Neural cell (in vitro differentiated cells): ENCODE data around the gene SAPCD1.
A peak's percentile ranks its signal among the peaks of the same experiment; 100 is the strongest.

Source experiments
- EP300 ChIP-seq: fragments of 450-650 bp; conservative IDR thresholded peaks from 2 replicates; pipeline ENCODE4 v1.6.1; 2014; ENCODE audit warnings: antibody characterized with exemption, mild to moderate bottlenecking, moderate library complexity; ENCODE audit not compliant: poor library complexity, severe bottlenecking
- EZH2 ChIP-seq: fragments of 200-600, 300-800 bp; shearing (Covaris generic), sonication (generic); IDR thresholded peaks from 2 replicates; pipeline ENCODE4 v1.6.1; 2014; ENCODE audit warnings: antibody characterized with exemption, low read length, borderline replicate concordance, mild to moderate bottlenecking; ENCODE audit not compliant: insufficient read depth, poor library complexity, severe bottlenecking
- MXI1 ChIP-seq: fragments of 450-650 bp; conservative IDR thresholded peaks from 2 replicates; pipeline ENCODE4 v1.6.1; 2014; ENCODE audit warnings: antibody characterized with exemption, mild to moderate bottlenecking; ENCODE audit not compliant: poor library complexity, severe bottlenecking
- POLR2AphosphoS5 ChIP-seq: IDR thresholded peaks from 2 replicates; pipeline ENCODE4 v1.6.1; 2012
- RAD21 ChIP-seq: fragments of 450-650 bp; conservative IDR thresholded peaks from 2 replicates; pipeline ENCODE4 v1.6.1; 2014; ENCODE audit warnings: antibody characterized with exemption, mild to moderate bottlenecking, moderate library complexity
- SMC3 ChIP-seq: fragments of 450-650 bp; conservative IDR thresholded peaks from 2 replicates; pipeline ENCODE4 v1.6.1; 2014; ENCODE audit warnings: antibody characterized with exemption, mild to moderate bottlenecking, moderate library complexity; ENCODE audit not compliant: poor library complexity
- TAF1 ChIP-seq: IDR thresholded peaks from 2 replicates; pipeline ENCODE4 v1.6.1; 2012; ENCODE audit warnings: low read depth
- TF ChIP-seq, protein P1 (sequence below): fragments of 450-650 bp; IDR thresholded peaks from 2 replicates; pipeline ENCODE4 v1.5.1; 2014; ENCODE audit warnings: antibody characterized with exemption, mild to moderate bottlenecking, moderate library complexity; ENCODE audit not compliant: poor library complexity, severe bottlenecking
- TF ChIP-seq, protein P2 (sequence below): IDR thresholded peaks from 2 replicates; pipeline ENCODE4 v1.6.1; 2012; ENCODE audit warnings: borderline replicate concordance

DNA sequence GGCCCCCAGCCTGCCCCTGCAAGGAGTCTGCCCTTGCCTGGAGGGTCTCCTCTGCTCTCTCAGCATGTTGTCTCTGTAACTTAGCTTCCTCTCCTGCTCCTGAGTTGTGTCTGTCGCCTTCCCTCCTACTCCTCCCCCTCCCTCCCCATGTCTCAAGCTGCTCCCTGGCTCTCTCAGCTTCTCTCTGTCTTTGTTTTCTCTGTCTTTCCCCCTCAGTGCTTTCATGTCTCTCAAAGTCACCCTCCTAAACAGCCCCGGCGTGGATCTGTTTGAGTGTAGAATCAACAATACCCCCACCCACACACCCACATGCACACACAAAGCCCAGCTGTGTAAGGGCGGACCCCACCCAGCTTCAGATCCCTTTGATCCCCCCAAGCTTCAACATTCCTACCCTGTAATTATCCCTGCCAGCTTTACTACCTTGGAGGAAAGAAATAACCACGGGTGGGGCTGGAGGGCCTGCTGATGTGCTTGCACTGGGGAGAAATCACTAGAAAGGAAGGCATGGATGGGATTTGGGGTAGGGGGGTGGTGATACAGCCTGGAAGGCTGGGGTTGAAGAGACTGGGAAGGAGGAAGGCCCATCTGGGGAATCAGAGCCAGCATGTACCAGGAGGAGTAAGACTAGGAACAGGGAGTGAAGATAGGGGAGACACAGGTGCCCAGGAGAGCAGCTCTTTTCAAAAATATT lies 48.3 kb upstream of the SAPCD1 start:
- TF ChIP-seq EZH2 (no peak), POLR2AphosphoS5 (no peak), RAD21 (no peak), EP300 (no peak), MXI1 (no peak), TAF1 (peak; percentile 33), SMC3 (no peak)
- TF ChIP-seq, protein P1, sequence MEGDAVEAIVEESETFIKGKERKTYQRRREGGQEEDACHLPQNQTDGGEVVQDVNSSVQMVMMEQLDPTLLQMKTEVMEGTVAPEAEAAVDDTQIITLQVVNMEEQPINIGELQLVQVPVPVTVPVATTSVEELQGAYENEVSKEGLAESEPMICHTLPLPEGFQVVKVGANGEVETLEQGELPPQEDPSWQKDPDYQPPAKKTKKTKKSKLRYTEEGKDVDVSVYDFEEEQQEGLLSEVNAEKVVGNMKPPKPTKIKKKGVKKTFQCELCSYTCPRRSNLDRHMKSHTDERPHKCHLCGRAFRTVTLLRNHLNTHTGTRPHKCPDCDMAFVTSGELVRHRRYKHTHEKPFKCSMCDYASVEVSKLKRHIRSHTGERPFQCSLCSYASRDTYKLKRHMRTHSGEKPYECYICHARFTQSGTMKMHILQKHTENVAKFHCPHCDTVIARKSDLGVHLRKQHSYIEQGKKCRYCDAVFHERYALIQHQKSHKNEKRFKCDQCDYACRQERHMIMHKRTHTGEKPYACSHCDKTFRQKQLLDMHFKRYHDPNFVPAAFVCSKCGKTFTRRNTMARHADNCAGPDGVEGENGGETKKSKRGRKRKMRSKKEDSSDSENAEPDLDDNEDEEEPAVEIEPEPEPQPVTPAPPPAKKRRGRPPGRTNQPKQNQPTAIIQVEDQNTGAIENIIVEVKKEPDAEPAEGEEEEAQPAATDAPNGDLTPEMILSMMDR: no peak
- TF ChIP-seq, protein P2, sequence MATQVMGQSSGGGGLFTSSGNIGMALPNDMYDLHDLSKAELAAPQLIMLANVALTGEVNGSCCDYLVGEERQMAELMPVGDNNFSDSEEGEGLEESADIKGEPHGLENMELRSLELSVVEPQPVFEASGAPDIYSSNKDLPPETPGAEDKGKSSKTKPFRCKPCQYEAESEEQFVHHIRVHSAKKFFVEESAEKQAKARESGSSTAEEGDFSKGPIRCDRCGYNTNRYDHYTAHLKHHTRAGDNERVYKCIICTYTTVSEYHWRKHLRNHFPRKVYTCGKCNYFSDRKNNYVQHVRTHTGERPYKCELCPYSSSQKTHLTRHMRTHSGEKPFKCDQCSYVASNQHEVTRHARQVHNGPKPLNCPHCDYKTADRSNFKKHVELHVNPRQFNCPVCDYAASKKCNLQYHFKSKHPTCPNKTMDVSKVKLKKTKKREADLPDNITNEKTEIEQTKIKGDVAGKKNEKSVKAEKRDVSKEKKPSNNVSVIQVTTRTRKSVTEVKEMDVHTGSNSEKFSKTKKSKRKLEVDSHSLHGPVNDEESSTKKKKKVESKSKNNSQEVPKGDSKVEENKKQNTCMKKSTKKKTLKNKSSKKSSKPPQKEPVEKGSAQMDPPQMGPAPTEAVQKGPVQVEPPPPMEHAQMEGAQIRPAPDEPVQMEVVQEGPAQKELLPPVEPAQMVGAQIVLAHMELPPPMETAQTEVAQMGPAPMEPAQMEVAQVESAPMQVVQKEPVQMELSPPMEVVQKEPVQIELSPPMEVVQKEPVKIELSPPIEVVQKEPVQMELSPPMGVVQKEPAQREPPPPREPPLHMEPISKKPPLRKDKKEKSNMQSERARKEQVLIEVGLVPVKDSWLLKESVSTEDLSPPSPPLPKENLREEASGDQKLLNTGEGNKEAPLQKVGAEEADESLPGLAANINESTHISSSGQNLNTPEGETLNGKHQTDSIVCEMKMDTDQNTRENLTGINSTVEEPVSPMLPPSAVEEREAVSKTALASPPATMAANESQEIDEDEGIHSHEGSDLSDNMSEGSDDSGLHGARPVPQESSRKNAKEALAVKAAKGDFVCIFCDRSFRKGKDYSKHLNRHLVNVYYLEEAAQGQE: no peak
